Ecto neural progenitor cell (in vitro differentiated cells): ENCODE results near the gene KIF2C.
"Not testable (repeated sequence)": the region's sequence is repeated elsewhere in the genome, so short reads cannot be mapped to it uniquely, and the experiment has no call there.

ENCODE experiments used
- DNase-seq: peaks from one replicate; pipeline ENCODE4 v3.0.0-alpha.2; 2018; ENCODE audit warnings: low spot score

Gene KIF2C

GRCh38 chr1:44739307-44740178 lies at the start of gene KIF2C:
Gene KIF2C, plus strand, starts transcription at chr1:44739837. Its CDS starts 96 bp downstream, at chr1:44739933.
- peak; percentile 94 for DNase-seq

GRCh38 chr1:44693159-44693558 lies 46.5 kb upstream of the KIF2C start:
- DNase-seq = no peak

- no peak for DNase-seq
Measured at GRCh38 chr1:44693900-44694299, 45.7 kb upstream of the KIF2C start.

GRCh38 chr1:44694863-44695478 lies 44.7 kb upstream of the KIF2C start:
- no peak for DNase-seq

GRCh38 chr1:44695671-44696070 lies 44.0 kb upstream of the KIF2C start:
- no peak for DNase-seq

GRCh38 chr1:44696101-44696500 lies 43.5 kb upstream of the KIF2C start:
- DNase-seq = no peak

GRCh38 chr1:44696789-44697345 lies 42.8 kb upstream of the KIF2C start:
- DNase-seq = no peak

- DNase-seq = no peak
Measured at GRCh38 chr1:44698138-44698537, 41.5 kb upstream of the KIF2C start.

- DNase-seq = not testable (repeated sequence)
Measured at GRCh38 chr1:44699375-44699774, 40.3 kb upstream of the KIF2C start.

GRCh38 chr1:44700573-44700972 lies 39.1 kb upstream of the KIF2C start:
- DNase-seq = no peak

- no peak for DNase-seq
Measured at GRCh38 chr1:44701141-44701573, 38.5 kb upstream of the KIF2C start.

- DNase-seq = no peak
Measured at GRCh38 chr1:44705470-44705869, 34.2 kb upstream of the KIF2C start.

GRCh38 chr1:44705938-44706337 lies 33.7 kb upstream of the KIF2C start:
- DNase-seq = no peak

GRCh38 chr1:44707112-44707881 lies 32.3 kb upstream of the KIF2C start:
- no peak for DNase-seq

- no peak for DNase-seq
Measured at GRCh38 chr1:44707959-44708831, 31.4 kb upstream of the KIF2C start.

GRCh38 chr1:44713321-44713781 lies 26.3 kb upstream of the KIF2C start:
- DNase-seq = no peak

GRCh38 chr1:44714532-44714931 lies 25.1 kb upstream of the KIF2C start:
- DNase-seq = no peak

- DNase-seq = peak; percentile 77
Measured at GRCh38 chr1:44714944-44715571, 24.6 kb upstream of the KIF2C start.

GRCh38 chr1:44717156-44717555 lies 22.5 kb upstream of the KIF2C start:
- no peak for DNase-seq

- no peak for DNase-seq
Measured at GRCh38 chr1:44717653-44718052, 22.0 kb upstream of the KIF2C start.

GRCh38 chr1:44718091-44718490 lies 21.5 kb upstream of the KIF2C start:
- DNase-seq = no peak
